AG10803 (cell line): ENCODE results near the gene TNPO3.
"Not testable (repeated sequence)": the region's sequence is repeated elsewhere in the genome, so short reads cannot be mapped to it uniquely, and the experiment has no call there.

Experiments used
- DNase-seq: peaks from one replicate; pipeline ENCODE4 v3.0.0; 2010; ENCODE audit warnings: low read depth
- H3K4me3 ChIP-seq: 2 replicates; pipeline ENCODE4 v1.5.1; 2011; ENCODE audit warnings: mild to moderate bottlenecking, low read length, control low read depth
- CTCF ChIP-seq: conservative IDR thresholded peaks from 2 replicates; pipeline ENCODE4 v1.5.1; 2011; ENCODE audit warnings: mild to moderate bottlenecking, low read length, control low read depth, inconsistent platforms

The TNPO3 gene

GRCh38 chr7:128915271-128915819, 139.6 kb downstream of the TNPO3 start:
- no peak for TF ChIP-seq CTCF
- no peak overlapping the region for H3K4me3 ChIP-seq
- no peak for DNase-seq

GRCh38 chr7:128914566-128915151, 140.3 kb downstream of the TNPO3 start:
- TF ChIP-seq CTCF, result no peak
- no peak overlapping the region for H3K4me3 ChIP-seq
- DNase-seq, result no peak

GRCh38 chr7:128913870-128914565, 140.9 kb downstream of the TNPO3 start:
- no peak for DNase-seq
- no peak overlapping the region for H3K4me3 ChIP-seq
- no peak for TF ChIP-seq CTCF

GRCh38 chr7:128912709-128913495, 142.0 kb downstream of the TNPO3 start:
- H3K4me3 ChIP-seq, DNase-seq: not testable (repeated sequence)

GRCh38 chr7:128912281-128912680, 142.6 kb downstream of the TNPO3 start:
- no peak for TF ChIP-seq CTCF
- H3K4me3 ChIP-seq, result no peak overlapping the region
- no peak for DNase-seq

- no peak overlapping the region for H3K4me3 ChIP-seq
- DNase-seq, result no peak
- no peak for TF ChIP-seq CTCF
These were observed 143.4 kb downstream of the TNPO3 start for GRCh38 chr7:128911423-128912031.

GRCh38 chr7:128910569-128910945, 144.4 kb downstream of the TNPO3 start, which contains the start of gene KCP:
TSS of gene KCP (minus strand) at chr7:128910709. CDS start at chr7:128910676, 33 bp downstream.
- TF ChIP-seq CTCF, result no peak
- no peak for DNase-seq
- peak within 1 kb of the TSS; percentile 23; the same call in 1 of the 2 replicates for H3K4me3 ChIP-seq
